H9 (cell line): ENCODE data around the gene CMTM5. TPM values are rescaled to one million over a fixed set of nuclear protein-coding genes. Genes with fewer than 3 reads are reported as not detected.

Source experiments
- DNase-seq: peaks from one replicate; pipeline ENCODE4 v3.0.0-alpha.2; 2017
- H2AFZ ChIP-seq: one replicate; pipeline ENCODE4 v1.6.1; 2013; ENCODE audit warnings: mild to moderate bottlenecking, low read length, control low read depth, moderate library complexity
- H2AK5ac ChIP-seq: 2 replicates; pipeline ENCODE4 v1.6.1; 2013; ENCODE audit warnings: low read length, control low read depth, mixed read lengths; ENCODE audit not compliant: insufficient read length
- H2BK120ac ChIP-seq: one replicate; pipeline ENCODE4 v1.6.1; 2013; ENCODE audit warnings: low read depth, mild to moderate bottlenecking, low read length, control low read depth, inconsistent platforms; ENCODE audit not compliant: poor library complexity, severe bottlenecking
- H2BK12ac ChIP-seq: 2 replicates; pipeline ENCODE4 v1.6.1; 2013; ENCODE audit warnings: low read length, control low read depth, mixed read lengths, low read depth; ENCODE audit not compliant: insufficient read length
- H2BK15ac ChIP-seq: 2 replicates; pipeline ENCODE4 v1.6.1; 2013; ENCODE audit warnings: low read depth, low read length, control low read depth
- H2BK20ac ChIP-seq: one replicate; pipeline ENCODE4 v1.6.1; 2013; ENCODE audit warnings: low read depth, mild to moderate bottlenecking, low read length, control low read depth, inconsistent platforms; ENCODE audit not compliant: poor library complexity, severe bottlenecking
- H2BK5ac ChIP-seq: 2 replicates; pipeline ENCODE4 v1.6.1; 2013; ENCODE audit warnings: low read length, control low read depth, mixed read lengths; ENCODE audit not compliant: insufficient read length
- H3K14ac ChIP-seq: 2 replicates; pipeline ENCODE4 v1.6.1; 2013; ENCODE audit warnings: low read length, control low read depth; ENCODE audit not compliant: insufficient read depth
- H3K18ac ChIP-seq: 2 replicates; pipeline ENCODE4 v1.6.1; 2013; ENCODE audit warnings: low read depth, mild to moderate bottlenecking, mixed read lengths, low read length, control low read depth; ENCODE audit not compliant: insufficient read length
- H3K23ac ChIP-seq: 2 replicates; pipeline ENCODE4 v1.6.1; 2013; ENCODE audit warnings: low read length, control low read depth, mixed read lengths, low read depth; ENCODE audit not compliant: insufficient read length
- H3K23me2 ChIP-seq: 2 replicates; pipeline ENCODE4 v1.6.1; 2013; ENCODE audit warnings: low read depth, mild to moderate bottlenecking, mixed read lengths, low read length, control low read depth; ENCODE audit not compliant: insufficient read length, poor library complexity, severe bottlenecking
- H3K27ac ChIP-seq: 2 replicates; pipeline ENCODE4 v1.5.1; 2013; ENCODE audit warnings: low read length, control low read depth, mixed read lengths, low read depth; ENCODE audit not compliant: insufficient read length
- H3K27me3 ChIP-seq: 2 replicates; pipeline ENCODE4 v1.6.1; 2013; ENCODE audit warnings: low read length, control low read depth, inconsistent platforms; ENCODE audit not compliant: insufficient read depth
- H3K4ac ChIP-seq: 2 replicates; pipeline ENCODE4 v1.6.1; 2013; ENCODE audit warnings: low read depth, mild to moderate bottlenecking, control low read depth, inconsistent platforms, low read length, moderate library complexity
- H3K4me1 ChIP-seq: 2 replicates; pipeline ENCODE4 v1.6.1; 2013; ENCODE audit warnings: low read length, control low read depth, inconsistent platforms; ENCODE audit not compliant: insufficient read depth
- H3K4me2 ChIP-seq: 2 replicates; pipeline ENCODE4 v1.6.1; 2013; ENCODE audit warnings: low read length, control low read depth, mixed read lengths; ENCODE audit not compliant: insufficient read length, insufficient read depth
- H3K56ac ChIP-seq: 2 replicates; pipeline ENCODE4 v1.6.1; 2013; ENCODE audit warnings: low read depth, mild to moderate bottlenecking, mixed read lengths, low read length, control low read depth; ENCODE audit not compliant: insufficient read length
- H3K79me1 ChIP-seq: 2 replicates; pipeline ENCODE4 v1.6.1; 2013; ENCODE audit warnings: low read depth, mild to moderate bottlenecking, moderate library complexity, low read length, control low read depth, inconsistent platforms; ENCODE audit not compliant: insufficient read depth, poor library complexity, severe bottlenecking
- H3K79me2 ChIP-seq: 2 replicates; pipeline ENCODE4 v1.6.1; 2013; ENCODE audit warnings: low read length, control low read depth, inconsistent platforms; ENCODE audit not compliant: insufficient read depth
- H3K9ac ChIP-seq: 2 replicates; pipeline ENCODE4 v1.6.1; 2013; ENCODE audit warnings: low read length, control low read depth, mixed read lengths; ENCODE audit not compliant: insufficient read length; ENCODE audit errors: extremely low read depth
- H3K9me3 ChIP-seq: one replicate; pipeline ENCODE4 v1.6.1; 2013; ENCODE audit warnings: low read depth, low read length, inconsistent platforms; ENCODE audit not compliant: control insufficient read depth
- H3T11ph ChIP-seq: one replicate; pipeline ENCODE4 v1.6.1; 2013; ENCODE audit warnings: mild to moderate bottlenecking, low read length, control low read depth, inconsistent platforms
- H4K20me1 ChIP-seq: one replicate; pipeline ENCODE4 v1.6.1; 2013; ENCODE audit not compliant: control insufficient read depth, insufficient read length, insufficient read depth
- H4K5ac ChIP-seq: 2 replicates; pipeline ENCODE4 v1.6.1; 2013; ENCODE audit warnings: low read depth, mild to moderate bottlenecking, mixed read lengths, low read length, control low read depth; ENCODE audit not compliant: insufficient read length
- H4K8ac ChIP-seq: replicated peaks from 2 replicates; pipeline ENCODE4 v1.6.1; 2013; ENCODE audit warnings: low read length, control low read depth, mixed read lengths, low read depth; ENCODE audit not compliant: insufficient read length
- H4K91ac ChIP-seq: 2 replicates; pipeline ENCODE4 v1.6.1; 2013; ENCODE audit warnings: low read depth, mild to moderate bottlenecking, moderate library complexity, mixed read lengths, low read length, control low read depth; ENCODE audit not compliant: insufficient read length
- H3K27ac Mint-ChIP-seq, 3 experiments: 2 replicates in 2 of 3; 3 replicates in 1 of 3; pipeline ENCODE4 v1.8.0; 2020 to 2021; ENCODE audit warnings: mixed read lengths in 3 of 3, mild to moderate bottlenecking in 1 of 3, moderate library complexity in 1 of 3
- H3K27me3 Mint-ChIP-seq: 2 replicates; pipeline ENCODE4 v1.8.0; 2021; ENCODE audit warnings: low read depth, mild to moderate bottlenecking, moderate library complexity, mixed read lengths
- H3K36me3 Mint-ChIP-seq, 3 experiments: 2 replicates in 2 of 3; 3 replicates in 1 of 3; pipeline ENCODE4 v1.8.0; 2020 to 2021; ENCODE audit warnings: low read depth in 3 of 3, mixed read lengths in 3 of 3; ENCODE audit not compliant: insufficient read depth in 1 of 3
- H3K4me1 Mint-ChIP-seq, 2 experiments: 2 replicates each; pipeline ENCODE4 v1.8.0; 2020; ENCODE audit warnings: mixed read lengths in 2 of 2
- H3K4me3 Mint-ChIP-seq, 2 experiments: 2 replicates in 1 of 2; 3 replicates in 1 of 2; pipeline ENCODE4 v1.8.0; 2020 to 2021; ENCODE audit warnings: mild to moderate bottlenecking in 2 of 2, mixed read lengths in 2 of 2, moderate library complexity in 1 of 2
- H3K9me3 Mint-ChIP-seq, 2 experiments: 2 replicates in 1 of 2; 3 replicates in 1 of 2; pipeline ENCODE4 v1.8.0; 2020; ENCODE audit warnings: mild to moderate bottlenecking in 2 of 2, mixed read lengths in 2 of 2, moderate library complexity in 1 of 2
- WGBS: extraction: QIAGEN DNeasy Blood & Tissue Kit; methylation state at CpG from one replicate; pipeline ENCODE4 v1.1.7; 2013; ENCODE audit warnings: missing lambda C conversion rate, low lambda C conversion rate, mixed read lengths; ENCODE audit not compliant: insufficient read length; ENCODE audit errors: extremely low coverage; 5-methylcytosine and 5-hydroxymethylcytosine counted together
- total RNA-seq: library from RNA; stranded (reverse); gene quantifications from 2 replicates; pipeline ENCODE4 v1.2.1, GENCODE V29; 2021
- TF ChIP-seq, protein P1 (sequence below): fragments of 200-600 bp; sonication (generic); conservative IDR thresholded peaks from 3 replicates; pipeline ENCODE4 v1.8.0; 2021; ENCODE audit warnings: antibody characterized with exemption, mild to moderate bottlenecking

The CMTM5 gene
- total RNA-seq, 1 experiment from 2014 or later: not detected

DNA sequence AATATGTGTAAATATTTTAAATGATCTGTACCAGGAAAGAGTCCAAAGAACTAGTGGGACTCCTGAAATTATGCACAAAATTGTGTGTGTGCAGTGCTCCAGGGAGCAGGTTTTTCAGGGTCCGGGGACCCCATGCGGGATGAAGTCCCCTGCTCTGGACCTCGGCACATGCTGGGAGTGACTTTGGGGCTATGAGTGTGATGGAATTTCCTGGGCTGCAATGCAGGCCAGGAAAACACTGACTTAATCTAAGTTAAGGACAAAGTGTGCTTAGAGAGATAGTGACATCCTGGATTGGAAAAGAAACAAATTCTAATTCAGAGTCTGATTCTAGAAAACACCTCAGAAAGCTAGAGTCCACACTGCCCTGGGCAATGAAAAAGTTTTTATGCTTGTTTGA is 37.4 kb downstream of the CMTM5 start:
- H3K27me3 Mint-ChIP-seq: peaks cover 36% of the 10 kb centered on the region
- Histone ChIP-seq H3K79me1 (no peaks in the 10 kb centered on the region), H3T11ph (no peak overlapping the region), H3K23ac (no peak overlapping the region), H2BK15ac (no peak overlapping the region), H3K23me2 (no peaks in the 10 kb centered on the region), H2AFZ (no peak overlapping the region), H4K20me1 (no peaks in the 10 kb centered on the region), H2BK12ac (no peak overlapping the region), H3K9me3 (no peaks in the 10 kb centered on the region), H2BK120ac (no peak overlapping the region), H4K8ac (no peak overlapping the region), H3K79me2 (no peaks in the 10 kb centered on the region), H2BK20ac (no peak overlapping the region), H2BK5ac (no peak overlapping the region), H2AK5ac (no peak overlapping the region), H3K14ac (no peak overlapping the region), H3K4ac (no peak overlapping the region), H4K91ac (no peak overlapping the region), H3K18ac (no peak overlapping the region), H3K4me2 (no peak overlapping the region), H3K56ac (no peak overlapping the region), H3K9ac (no peak overlapping the region), H3K27ac (no peak overlapping the region), H3K27me3 (no peaks in the 10 kb centered on the region), H3K4me1 (no peaks in the 10 kb centered on the region), H4K5ac (no peak overlapping the region)
- H3K36me3 Mint-ChIP-seq: no peaks in the 10 kb centered on the region
- peaks cover 6 to 11% of the 10 kb centered on the region in 2 experiments; a peak in 3 of 4 replicates for H3K4me1 Mint-ChIP-seq
- no CpG with 5 or more reads among the region's 3 CpGs for WGBS
- no peak for DNase-seq
- TF ChIP-seq, protein P1, sequence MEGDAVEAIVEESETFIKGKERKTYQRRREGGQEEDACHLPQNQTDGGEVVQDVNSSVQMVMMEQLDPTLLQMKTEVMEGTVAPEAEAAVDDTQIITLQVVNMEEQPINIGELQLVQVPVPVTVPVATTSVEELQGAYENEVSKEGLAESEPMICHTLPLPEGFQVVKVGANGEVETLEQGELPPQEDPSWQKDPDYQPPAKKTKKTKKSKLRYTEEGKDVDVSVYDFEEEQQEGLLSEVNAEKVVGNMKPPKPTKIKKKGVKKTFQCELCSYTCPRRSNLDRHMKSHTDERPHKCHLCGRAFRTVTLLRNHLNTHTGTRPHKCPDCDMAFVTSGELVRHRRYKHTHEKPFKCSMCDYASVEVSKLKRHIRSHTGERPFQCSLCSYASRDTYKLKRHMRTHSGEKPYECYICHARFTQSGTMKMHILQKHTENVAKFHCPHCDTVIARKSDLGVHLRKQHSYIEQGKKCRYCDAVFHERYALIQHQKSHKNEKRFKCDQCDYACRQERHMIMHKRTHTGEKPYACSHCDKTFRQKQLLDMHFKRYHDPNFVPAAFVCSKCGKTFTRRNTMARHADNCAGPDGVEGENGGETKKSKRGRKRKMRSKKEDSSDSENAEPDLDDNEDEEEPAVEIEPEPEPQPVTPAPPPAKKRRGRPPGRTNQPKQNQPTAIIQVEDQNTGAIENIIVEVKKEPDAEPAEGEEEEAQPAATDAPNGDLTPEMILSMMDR: no peak
- H3K4me3 Mint-ChIP-seq: no peak overlapping the region
- no peak overlapping the region for H3K27ac Mint-ChIP-seq
- H3K9me3 Mint-ChIP-seq: peaks cover 0 to 3% of the 10 kb centered on the region in 2 experiments; a peak in 2 of 5 replicates
